Mesendoderm (in vitro differentiated cells): ENCODE measurements around the gene ARFGEF3.
A peak's percentile ranks its signal among the peaks of the same experiment; 100 is the strongest.

ENCODE experiments used
- DNase-seq: peaks from one replicate; pipeline ENCODE4 v3.0.0; 2013
- H2AK5ac ChIP-seq: 2 replicates; pipeline ENCODE4 v1.6.1; 2013; ENCODE audit warnings: low read length, inconsistent platforms
- H2BK120ac ChIP-seq: 2 replicates; pipeline ENCODE4 v1.6.1; 2013; ENCODE audit warnings: low read depth, mild to moderate bottlenecking, low read length, moderate library complexity, mixed read lengths
- H2BK15ac ChIP-seq: replicated peaks from 2 replicates; pipeline ENCODE4 v1.6.1; 2013; ENCODE audit warnings: low read depth, mild to moderate bottlenecking, moderate library complexity
- H2BK5ac ChIP-seq: 2 replicates; pipeline ENCODE4 v1.6.1; 2013; ENCODE audit warnings: low read length, inconsistent platforms
- H3K18ac ChIP-seq: 2 replicates; pipeline ENCODE4 v1.6.1; 2013; ENCODE audit warnings: mild to moderate bottlenecking, low read length, mixed read lengths
- H3K23ac ChIP-seq: one replicate; pipeline ENCODE4 v1.6.1; 2013; ENCODE audit warnings: low read length
- H3K27ac ChIP-seq: 2 replicates; pipeline ENCODE4 v1.5.1; 2013; ENCODE audit warnings: low read depth, mild to moderate bottlenecking, inconsistent platforms, low read length, moderate library complexity
- H3K27me3 ChIP-seq: 2 replicates; pipeline ENCODE4 v1.6.1; 2013; ENCODE audit warnings: low read length, control low read depth, mild to moderate bottlenecking, inconsistent platforms; ENCODE audit not compliant: insufficient read depth, poor library complexity
- H3K36me3 ChIP-seq: 2 replicates; pipeline ENCODE4 v1.6.1; 2013; ENCODE audit warnings: low read length, inconsistent platforms; ENCODE audit not compliant: control insufficient read depth, insufficient read depth
- H3K4ac ChIP-seq: one replicate; pipeline ENCODE4 v1.6.1; 2013; ENCODE audit warnings: low read depth, mild to moderate bottlenecking, low read length, moderate library complexity
- H3K4me1 ChIP-seq: 2 replicates; pipeline ENCODE4 v1.6.1; 2013; ENCODE audit warnings: low read depth, low read length, inconsistent platforms; ENCODE audit not compliant: control insufficient read depth
- H3K4me2 ChIP-seq: 2 replicates; pipeline ENCODE4 v1.6.1; 2013; ENCODE audit warnings: low read length
- H3K4me3 ChIP-seq: 2 replicates; pipeline ENCODE4 v1.5.1; 2013; ENCODE audit warnings: mild to moderate bottlenecking, low read length
- H3K56ac ChIP-seq: one replicate; pipeline ENCODE4 v1.6.1; 2013; ENCODE audit warnings: low read length
- H3K79me1 ChIP-seq: 2 replicates; pipeline ENCODE4 v1.6.1; 2013; ENCODE audit warnings: low read length, inconsistent platforms
- H3K79me2 ChIP-seq: 2 replicates; pipeline ENCODE4 v1.6.1; 2013; ENCODE audit warnings: mild to moderate bottlenecking, low read length; ENCODE audit not compliant: control insufficient read depth, insufficient read depth
- H3K9ac ChIP-seq: 2 replicates; pipeline ENCODE4 v1.6.1; 2013; ENCODE audit warnings: low read length, inconsistent platforms
- H4K5ac ChIP-seq: one replicate; pipeline ENCODE4 v1.6.1; 2013; ENCODE audit warnings: low read length
- H4K8ac ChIP-seq: one replicate; pipeline ENCODE4 v1.6.1; 2013; ENCODE audit warnings: low read depth, mild to moderate bottlenecking, control low read depth, low read length, moderate library complexity
- WGBS: extraction: QIAGEN DNeasy Blood & Tissue Kit; methylation state at CpG from one replicate; pipeline ENCODE4 v1.1.7; 2013; ENCODE audit warnings: low lambda C conversion rate, missing lambda C conversion rate; ENCODE audit not compliant: insufficient coverage; ENCODE audit errors: extremely low coverage; 5-methylcytosine and 5-hydroxymethylcytosine counted together

The ARFGEF3 gene

DNA sequence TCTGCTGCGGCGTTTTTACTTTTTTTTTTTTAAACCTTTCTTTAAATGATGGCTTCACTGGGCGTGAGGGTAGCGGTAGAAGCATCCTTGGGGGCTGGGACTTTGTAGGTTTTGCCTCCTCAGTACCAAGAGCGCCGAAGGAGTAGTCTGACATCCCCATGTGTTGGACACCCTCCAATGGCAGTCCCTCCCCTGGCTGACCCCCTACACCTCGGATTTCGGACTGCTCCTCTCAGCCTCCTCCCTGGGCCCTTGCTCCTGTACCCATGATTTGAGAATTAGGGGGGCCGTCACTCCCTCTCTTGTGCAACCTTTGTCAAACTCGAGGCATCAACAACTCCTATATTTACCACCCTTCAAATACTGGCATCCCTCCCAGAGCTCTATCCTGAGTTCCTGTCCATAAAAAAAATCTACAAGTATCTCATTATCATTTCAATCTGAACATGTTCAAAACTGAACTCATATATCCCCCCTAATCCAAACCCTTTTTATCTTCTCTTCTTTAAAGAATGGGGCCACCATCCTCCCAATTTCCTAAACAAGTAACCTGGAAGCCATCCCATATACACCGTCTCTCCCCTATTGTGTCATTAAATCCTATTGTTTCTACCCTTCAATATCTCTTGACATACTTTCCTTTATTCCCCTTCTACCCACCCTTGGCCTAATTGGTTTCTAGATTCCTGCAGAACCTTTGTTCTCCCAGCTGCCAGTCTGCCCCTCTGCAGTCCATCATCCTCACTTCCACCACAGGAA is 1.2 kb upstream of the ARFGEF3 start:
- H4K5ac ChIP-seq, result no peak overlapping the region
- no peak overlapping the region for H3K18ac ChIP-seq
- peaks cover 1% of the 10 kb centered on the region for H3K4me1 ChIP-seq
- peaks cover 3% of the 10 kb centered on the region for H3K27me3 ChIP-seq
- H3K4ac ChIP-seq, result no peak overlapping the region
- H2BK15ac ChIP-seq, result no peak overlapping the region
- H3K36me3 ChIP-seq, result no peaks in the 10 kb centered on the region
- H2AK5ac ChIP-seq, result no peak overlapping the region
- H3K79me1 ChIP-seq, result no peaks in the 10 kb centered on the region
- WGBS, result no CpG with 5 or more reads among the region's 11 CpGs
- H2BK5ac ChIP-seq, result no peak overlapping the region
- DNase-seq, result peak; percentile 4
- H3K23ac ChIP-seq, result no peak overlapping the region
- H2BK120ac ChIP-seq, result no peak overlapping the region
- no peak overlapping the region for H4K8ac ChIP-seq
- peak overlapping the region; percentile 72 for H3K4me2 ChIP-seq
- H3K27ac ChIP-seq, result no peak overlapping the region
- no peak overlapping the region for H3K4me3 ChIP-seq
- H3K9ac ChIP-seq, result no peak overlapping the region
- no peak overlapping the region for H3K56ac ChIP-seq
- no peaks in the 10 kb centered on the region for H3K79me2 ChIP-seq

DNA sequence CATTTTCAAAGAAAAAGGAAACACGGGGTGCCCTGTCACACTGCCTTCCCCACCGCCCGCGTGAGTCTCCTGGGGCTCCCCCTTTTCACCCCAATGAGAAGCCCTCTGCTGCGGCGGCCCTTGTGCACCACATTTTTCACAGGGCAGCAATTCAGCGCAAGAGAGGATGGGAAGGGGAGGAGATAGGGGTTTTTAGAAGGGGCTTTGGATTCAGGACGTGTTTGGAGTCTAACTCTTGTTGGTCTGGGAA is 726 bp upstream of the ARFGEF3 start:
- Histone ChIP-seq H2BK15ac (no peak overlapping the region), H3K23ac (no peak overlapping the region), H3K36me3 (no peaks in the 10 kb centered on the region), H3K27me3 (peaks cover 3% of the 10 kb centered on the region), H3K27ac (no peak overlapping the region), H2BK120ac (no peak overlapping the region), H3K4ac (no peak overlapping the region), H3K56ac (peak overlapping the region; percentile 87), H3K4me1 (peaks cover 1% of the 10 kb centered on the region), H3K4me2 (peak overlapping the region; percentile 72), H3K79me2 (no peaks in the 10 kb centered on the region), H4K8ac (no peak overlapping the region), H2AK5ac (no peak overlapping the region), H4K5ac (no peak overlapping the region), H3K79me1 (no peaks in the 10 kb centered on the region), H3K18ac (no peak overlapping the region), H3K4me3 (no peak overlapping the region), H3K9ac (peak overlapping the region; percentile 58), H2BK5ac (no peak overlapping the region)
- no CpG with 5 or more reads among the region's 8 CpGs for WGBS
- no peak for DNase-seq

DNA sequence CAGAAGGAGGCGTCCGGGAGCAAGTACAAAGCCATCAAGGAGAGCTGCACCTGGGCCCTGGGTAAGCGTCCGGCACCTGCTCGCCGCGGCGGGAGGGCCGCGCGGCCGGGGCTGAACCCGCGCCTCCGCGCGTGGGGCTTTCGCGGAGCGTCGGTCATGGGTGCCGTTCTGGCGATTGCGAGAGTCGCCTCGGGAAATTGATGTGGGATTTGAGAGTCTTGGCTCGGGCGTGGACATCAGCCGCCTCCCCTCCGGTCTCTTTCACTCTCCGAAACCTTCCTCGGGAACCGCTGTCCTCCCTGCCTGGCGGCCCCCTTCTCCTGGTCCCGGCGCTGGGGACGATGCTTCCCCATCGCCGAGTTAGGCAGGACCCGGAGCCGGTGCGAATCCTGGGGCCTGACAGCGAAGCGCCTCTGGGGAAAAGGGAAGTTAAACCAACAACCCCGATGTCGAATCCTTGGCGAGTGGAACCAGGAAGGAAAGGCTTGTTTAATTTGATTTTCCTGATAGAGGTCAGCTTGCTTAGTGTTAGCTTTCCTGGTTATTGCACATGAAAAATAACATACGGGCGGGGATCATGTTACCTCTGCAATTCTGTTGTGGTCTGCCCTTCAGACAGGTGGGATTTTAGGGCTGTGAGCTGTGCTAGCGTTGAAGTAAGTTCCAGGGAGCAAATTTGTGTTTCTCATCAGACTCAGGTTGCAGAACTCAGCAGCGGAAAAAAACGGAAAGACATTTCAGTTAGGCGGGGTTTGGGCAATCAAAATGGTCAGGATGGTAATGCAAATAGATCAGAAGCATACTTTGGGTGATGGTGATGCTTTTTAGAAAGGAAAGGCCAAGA is 594 bp downstream of the ARFGEF3 start:
- Histone ChIP-seq H3K4me3 (peak overlapping the region; percentile 53), H2BK5ac (no peak overlapping the region), H3K79me2 (no peaks in the 10 kb centered on the region), H4K5ac (no peak overlapping the region), H3K27me3 (peaks cover 3% of the 10 kb centered on the region), H3K36me3 (no peaks in the 10 kb centered on the region), H3K23ac (no peak overlapping the region), H3K56ac (peak overlapping the region; percentile 72), H3K18ac (no peak overlapping the region), H3K79me1 (no peaks in the 10 kb centered on the region), H4K8ac (no peak overlapping the region), H3K9ac (peak overlapping the region; percentile 55), H2AK5ac (no peak overlapping the region), H3K4ac (no peak overlapping the region), H2BK15ac (no peak overlapping the region), H3K4me2 (peak overlapping the region; percentile 86), H2BK120ac (no peak overlapping the region), H3K4me1 (peaks cover 1% of the 10 kb centered on the region), H3K27ac (no peak overlapping the region)
- peak; percentile 43 for DNase-seq
- no CpG with 5 or more reads among the region's 53 CpGs for WGBS

DNA sequence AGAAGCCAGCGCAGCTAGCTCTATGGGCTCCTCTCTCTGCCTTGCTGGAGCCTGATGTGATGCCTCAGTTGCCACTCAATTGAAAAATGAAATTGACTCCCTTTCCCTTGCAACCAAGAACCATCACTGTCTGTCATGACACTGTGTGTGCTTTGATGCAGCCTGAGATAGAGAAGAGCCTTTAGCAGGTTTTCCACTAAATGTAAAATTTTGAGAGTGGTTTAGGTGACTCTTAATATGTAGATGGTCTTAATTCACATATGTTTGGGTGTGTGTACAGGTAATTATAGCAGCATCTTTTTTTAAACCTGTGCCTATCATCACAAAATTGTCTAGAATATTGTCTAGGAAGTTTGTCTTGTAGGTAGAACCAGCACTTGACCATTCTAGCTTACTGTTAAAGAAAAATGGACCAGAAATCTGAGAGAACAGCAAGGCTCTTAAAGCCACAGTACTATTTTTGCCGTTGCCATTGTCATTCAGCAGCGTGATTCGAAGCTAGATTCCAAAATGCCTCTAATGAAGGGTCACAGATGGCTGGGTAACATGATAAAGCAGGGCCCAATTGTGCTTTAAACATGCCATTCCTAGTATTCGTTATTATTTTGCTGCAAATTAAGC is 1.3 kb downstream of the ARFGEF3 start:
- no peak overlapping the region for H3K9ac ChIP-seq
- H3K4me1 ChIP-seq, result peaks cover 1% of the 10 kb centered on the region
- H3K79me1 ChIP-seq, result no peaks in the 10 kb centered on the region
- no peak overlapping the region for H2AK5ac ChIP-seq
- H3K4me2 ChIP-seq, result no peak overlapping the region
- no peak overlapping the region for H4K8ac ChIP-seq
- H2BK120ac ChIP-seq, result no peak overlapping the region
- H3K56ac ChIP-seq, result no peak overlapping the region
- H4K5ac ChIP-seq, result no peak overlapping the region
- no peak for DNase-seq
- no peaks in the 10 kb centered on the region for H3K36me3 ChIP-seq
- WGBS, result no CpG with 5 or more reads among the region's 5 CpGs
- no peak overlapping the region for H3K18ac ChIP-seq
- no peaks in the 10 kb centered on the region for H3K79me2 ChIP-seq
- H3K4me3 ChIP-seq, result no peak overlapping the region
- H2BK15ac ChIP-seq, result no peak overlapping the region
- H3K23ac ChIP-seq, result no peak overlapping the region
- H3K27me3 ChIP-seq, result peaks cover 3% of the 10 kb centered on the region
- H2BK5ac ChIP-seq, result no peak overlapping the region
- H3K4ac ChIP-seq, result no peak overlapping the region
- no peak overlapping the region for H3K27ac ChIP-seq

DNA sequence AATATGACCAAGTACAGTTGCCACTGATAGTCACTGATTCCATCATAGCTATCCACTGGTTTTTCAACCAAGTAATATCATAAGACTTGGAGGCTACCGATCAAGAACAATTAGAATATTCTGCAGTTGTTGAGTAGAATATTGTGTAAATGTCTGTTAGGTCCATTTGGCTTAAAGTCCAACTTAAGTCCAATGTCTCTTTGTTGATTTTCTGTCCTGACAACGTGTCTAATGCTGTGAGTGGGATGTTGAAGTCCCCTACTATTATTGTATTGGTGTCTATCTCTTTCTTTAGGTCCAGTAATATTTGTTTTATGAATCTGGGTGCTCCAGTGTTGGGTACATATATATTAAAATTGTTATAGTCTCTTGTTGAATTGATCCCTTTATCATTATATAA is 13.9 kb downstream of the ARFGEF3 start:
- no peaks in the 10 kb centered on the region for H3K79me2 ChIP-seq
- H3K9ac ChIP-seq, result no peak overlapping the region
- H3K56ac ChIP-seq, result no peak overlapping the region
- no peak overlapping the region for H3K4me2 ChIP-seq
- H2BK5ac ChIP-seq, result no peak overlapping the region
- H2BK15ac ChIP-seq, result no peak overlapping the region
- H2BK120ac ChIP-seq, result no peak overlapping the region
- no CpG with 5 or more reads among the region's 2 CpGs for WGBS
- no peak overlapping the region for H3K4ac ChIP-seq
- no peaks in the 10 kb centered on the region for H3K27me3 ChIP-seq
- no peak overlapping the region for H3K27ac ChIP-seq
- H3K36me3 ChIP-seq, result no peaks in the 10 kb centered on the region
- H2AK5ac ChIP-seq, result no peak overlapping the region
- DNase-seq, result no peak
- H3K4me1 ChIP-seq, result no peaks in the 10 kb centered on the region
- no peaks in the 10 kb centered on the region for H3K79me1 ChIP-seq
- H3K23ac ChIP-seq, result no peak overlapping the region
- no peak overlapping the region for H3K4me3 ChIP-seq
- H4K8ac ChIP-seq, result no peak overlapping the region
- no peak overlapping the region for H3K18ac ChIP-seq
- no peak overlapping the region for H4K5ac ChIP-seq
